Large intestine (tissue), 12 donors: ENCODE data around the gene EIPR1. TPM values are rescaled to one million over a fixed set of nuclear protein-coding genes. Genes with fewer than 3 reads are reported as not detected.
A peak's percentile ranks its signal among the peaks of the same experiment; 100 is the strongest.

Source experiments
- DNase-seq, 2 donors: peaks; one replicate each; pipeline versions ENCODE4 v3.0.0 to v3.0.0-alpha.2; 2013
- H3K27ac ChIP-seq: one replicate; pipeline ENCODE4 v1.5.1; 2013; ENCODE audit warnings: low read length
- H3K27me3 ChIP-seq: 2 replicates; pipeline ENCODE4 v1.6.1; 2013; ENCODE audit warnings: low read length; ENCODE audit not compliant: control insufficient read depth, insufficient read depth
- H3K36me3 ChIP-seq: 2 replicates; pipeline ENCODE4 v1.6.1; 2013; ENCODE audit warnings: low read length; ENCODE audit not compliant: control insufficient read depth, insufficient read depth
- H3K4me1 ChIP-seq: one replicate; pipeline ENCODE4 v1.6.1; 2013; ENCODE audit warnings: low read length; ENCODE audit not compliant: control insufficient read depth, insufficient read depth
- H3K4me3 ChIP-seq: one replicate; pipeline ENCODE4 v1.5.1; 2013; ENCODE audit warnings: low read length
- H3K9me3 ChIP-seq: one replicate; pipeline ENCODE4 v1.6.1; 2013; ENCODE audit warnings: mild to moderate bottlenecking, low read depth, low read length, moderate library complexity; ENCODE audit not compliant: control insufficient read depth
- WGBS: methylation state at CpG from one replicate; pipeline ENCODE4 v1.1.5; 2013; ENCODE audit warnings: low lambda C conversion rate; ENCODE audit not compliant: insufficient coverage; 5-methylcytosine and 5-hydroxymethylcytosine counted together
- long read RNA-seq, 11 donors: transcript quantifications; one replicate each; lab custom pipeline, GENCODE V29; 2026
- polyA plus RNA-seq: library from polyadenylated mRNA; unstranded; fragments of 120-200 nt; gene quantifications from one replicate; pipeline ENCODE4 v1.2.1, GENCODE V29; 2013

The EIPR1 gene
- polyA plus RNA-seq = 22.5 TPM
- long read RNA-seq, donor 1, partial matches to known transcripts = 0 of 3 reads
- long read RNA-seq, donor 1, other reads (novel, unspliced or antisense) = 0 of 3 reads
- long read RNA-seq, donor 2, transcript EIPR1-201 (9 exons, 1,766 nt) = major isoform, 5 of 5 reads
- long read RNA-seq, donor 2, partial matches to known transcripts = 0 of 5 reads
- long read RNA-seq, donor 2, other reads (novel, unspliced or antisense) = 0 of 5 reads
- long read RNA-seq, donor 3 = 0 reads
- long read RNA-seq, donor 4 = 0 reads
- long read RNA-seq, donor 5, partial matches to known transcripts = 0 of 2 reads
- long read RNA-seq, donor 5, other reads (novel, unspliced or antisense) = 0 of 2 reads
- long read RNA-seq, donor 6, partial matches to known transcripts = 0 of 3 reads
- long read RNA-seq, donor 6, other reads (novel, unspliced or antisense) = 0 of 3 reads
- long read RNA-seq, donor 7, partial matches to known transcripts = 5 of 7 reads
- long read RNA-seq, donor 7, other reads (novel, unspliced or antisense) = 0 of 7 reads
- long read RNA-seq, donor 8, transcript EIPR1-201 (9 exons, 1,766 nt) = major isoform, 8 of 9 reads
- long read RNA-seq, donor 8, partial matches to known transcripts = 0 of 9 reads
- long read RNA-seq, donor 8, other reads (novel, unspliced or antisense) = 0 of 9 reads
- long read RNA-seq, donor 9, transcript EIPR1-201 (9 exons, 1,766 nt) = major isoform, 7 of 7 reads
- long read RNA-seq, donor 9, partial matches to known transcripts = 0 of 7 reads
- long read RNA-seq, donor 9, other reads (novel, unspliced or antisense) = 0 of 7 reads
- long read RNA-seq, donor 10, transcript EIPR1-201 (9 exons, 1,766 nt) = major isoform, 9 of 9 reads
- long read RNA-seq, donor 10, partial matches to known transcripts = 0 of 9 reads
- long read RNA-seq, donor 10, other reads (novel, unspliced or antisense) = 0 of 9 reads
- long read RNA-seq, donor 11, transcript EIPR1-201 (9 exons, 1,766 nt) = major isoform, 5 of 5 reads
- long read RNA-seq, donor 11, partial matches to known transcripts = 0 of 5 reads
- long read RNA-seq, donor 11, other reads (novel, unspliced or antisense) = 0 of 5 reads

DNA sequence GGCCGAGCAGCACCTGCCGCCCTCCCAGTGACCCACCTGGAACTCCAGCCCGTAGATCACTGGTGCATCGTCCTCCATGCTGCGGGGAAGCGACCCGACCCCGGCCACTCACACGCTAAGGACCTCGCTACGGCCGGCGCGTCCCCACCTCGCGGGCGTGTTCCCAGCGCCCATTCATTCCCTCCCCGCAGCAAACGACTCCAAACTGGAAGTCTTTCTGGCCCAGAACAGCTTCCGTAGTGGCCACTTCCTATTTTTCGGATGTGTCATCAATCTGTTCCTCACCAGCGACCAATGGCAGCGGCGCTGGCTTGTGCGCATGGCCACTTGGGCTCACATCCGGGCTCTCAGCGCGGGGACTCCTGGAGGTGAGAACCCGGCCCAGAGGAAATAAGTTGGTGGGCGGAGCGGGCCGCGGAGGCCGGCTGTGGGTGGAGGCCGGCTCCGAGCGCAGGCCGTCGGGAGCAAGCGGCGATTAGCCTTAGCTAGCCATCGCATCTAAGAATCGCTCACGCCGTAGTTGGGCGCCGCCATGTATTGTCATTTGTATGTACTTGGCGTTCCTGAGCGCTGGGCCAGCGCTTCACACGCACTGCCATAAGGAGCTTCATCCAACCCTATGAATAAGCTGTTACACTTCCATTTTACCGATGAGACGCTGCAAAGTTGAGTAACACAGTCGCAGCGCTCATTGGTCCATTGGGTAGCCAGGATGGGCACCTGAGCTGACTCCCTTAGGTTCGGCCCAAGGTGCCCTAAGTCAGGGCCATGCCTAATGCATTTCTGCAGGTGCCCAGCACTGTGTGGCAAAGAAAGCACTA lies at the start of gene EIPR1:
TSS of gene EIPR1 (minus strand) at position 207 of the 821 bp plus-strand sequence. CDS start at position 78, 129 bp downstream.
- H3K4me3 ChIP-seq = peak within 1 kb of the TSS; percentile 77
- H3K27ac ChIP-seq = peak within 1 kb of the TSS; percentile 71
- peaks cover 10% of the 10 kb centered on the region for H3K4me1 ChIP-seq
- whole genome bisulfite sequencing = no CpG with 5 or more reads among the region's 57 CpGs
- peaks cover 10% of the 10 kb centered on the region for H3K9me3 ChIP-seq
- DNase-seq = peak; percentile 97 to 99
- H3K27me3 ChIP-seq = no peaks in the 10 kb centered on the region
- peaks cover 3% of the 10 kb centered on the region for H3K36me3 ChIP-seq

DNA sequence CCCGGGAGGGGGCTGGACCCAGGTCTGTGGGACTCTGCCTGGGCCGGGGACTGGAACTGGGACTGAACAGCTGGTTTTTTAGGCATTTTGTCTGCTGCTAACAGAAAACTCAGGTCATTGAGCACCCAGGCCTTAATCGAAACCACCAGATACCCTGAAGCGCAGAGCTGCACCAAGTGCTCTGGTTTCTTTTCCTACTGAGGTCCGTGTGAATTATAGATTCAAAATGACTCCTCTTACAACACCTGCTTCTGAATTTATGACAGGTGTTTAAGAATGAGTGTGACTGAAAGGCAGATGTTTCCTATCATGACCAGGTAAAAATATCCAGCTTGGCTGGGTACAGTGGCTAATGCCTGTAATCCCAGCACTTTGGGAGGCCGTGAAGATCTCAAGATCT lies 49.7 kb upstream of the EIPR1 start:
- no CpG with 5 or more reads among the region's 6 CpGs for WGBS
- Histone ChIP-seq H3K27ac (no peak overlapping the region), H3K4me3 (no peak overlapping the region), H3K4me1 (no peaks in the 10 kb centered on the region), H3K36me3 (peaks cover 71% of the 10 kb centered on the region), H3K27me3 (no peaks in the 10 kb centered on the region), H3K9me3 (no peaks in the 10 kb centered on the region)
- DNase-seq = no peak

DNA sequence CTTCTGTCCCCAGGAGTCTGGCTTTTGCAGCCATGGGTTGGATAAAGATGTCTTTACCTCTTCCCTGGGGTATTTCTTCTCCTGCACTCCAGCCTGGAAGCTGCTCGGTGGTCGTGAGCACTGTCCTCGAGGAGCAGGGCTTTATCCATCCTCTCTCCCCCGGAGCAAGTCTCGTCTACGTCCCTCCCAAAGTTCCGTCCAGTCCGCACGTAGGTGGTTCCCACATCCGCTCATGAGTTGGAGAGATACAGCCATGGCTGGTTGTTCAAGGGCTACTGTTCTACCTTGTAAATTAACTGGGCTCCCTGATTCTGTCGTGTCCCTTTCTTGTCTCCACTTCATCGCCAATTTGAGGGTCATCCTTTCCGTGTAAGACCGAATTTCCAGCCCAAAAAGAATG lies 49.0 kb upstream of the EIPR1 start:
- no peak for DNase-seq
- no peaks in the 10 kb centered on the region for H3K4me1 ChIP-seq
- no peaks in the 10 kb centered on the region for H3K9me3 ChIP-seq
- no peak overlapping the region for H3K4me3 ChIP-seq
- WGBS = no CpG with 5 or more reads among the region's 14 CpGs
- H3K36me3 ChIP-seq = peaks cover 77% of the 10 kb centered on the region
- H3K27ac ChIP-seq = no peak overlapping the region
- no peaks in the 10 kb centered on the region for H3K27me3 ChIP-seq

DNA sequence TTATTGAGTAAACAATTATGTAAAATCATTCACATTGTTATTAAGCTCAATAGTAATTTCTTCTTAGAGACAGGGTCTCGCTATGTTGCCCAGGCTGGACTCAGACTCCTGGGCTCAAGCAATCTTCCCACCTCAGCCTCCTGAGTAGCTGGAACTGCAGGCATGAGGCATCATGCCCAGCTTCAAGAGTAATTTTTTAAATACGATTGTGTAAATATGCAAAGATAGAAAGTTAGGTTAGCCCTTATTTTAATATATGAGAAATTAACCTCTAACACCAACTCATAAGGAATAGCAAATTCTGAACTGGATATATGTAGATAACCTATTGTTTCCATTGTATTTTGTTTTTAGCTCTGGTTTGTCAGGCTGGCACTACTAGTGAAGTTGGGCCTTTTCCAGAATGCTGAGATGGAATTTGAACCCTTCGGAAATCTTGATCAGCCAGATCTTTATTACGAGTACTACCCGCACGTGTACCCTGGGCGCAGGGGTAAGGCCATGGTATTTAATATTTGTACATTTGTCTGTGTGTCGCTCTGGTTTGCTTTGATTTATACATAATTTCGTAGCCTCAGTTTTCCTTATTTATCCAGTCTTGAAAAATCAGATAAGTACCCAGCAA lies 46.7 kb upstream of the EIPR1 start:
- Histone ChIP-seq H3K4me1 (no peaks in the 10 kb centered on the region), H3K4me3 (no peak overlapping the region), H3K36me3 (peaks cover 82% of the 10 kb centered on the region), H3K27ac (no peak overlapping the region), H3K27me3 (no peaks in the 10 kb centered on the region), H3K9me3 (no peaks in the 10 kb centered on the region)
- WGBS = no CpG with 5 or more reads among the region's 9 CpGs
- no peak for DNase-seq

DNA sequence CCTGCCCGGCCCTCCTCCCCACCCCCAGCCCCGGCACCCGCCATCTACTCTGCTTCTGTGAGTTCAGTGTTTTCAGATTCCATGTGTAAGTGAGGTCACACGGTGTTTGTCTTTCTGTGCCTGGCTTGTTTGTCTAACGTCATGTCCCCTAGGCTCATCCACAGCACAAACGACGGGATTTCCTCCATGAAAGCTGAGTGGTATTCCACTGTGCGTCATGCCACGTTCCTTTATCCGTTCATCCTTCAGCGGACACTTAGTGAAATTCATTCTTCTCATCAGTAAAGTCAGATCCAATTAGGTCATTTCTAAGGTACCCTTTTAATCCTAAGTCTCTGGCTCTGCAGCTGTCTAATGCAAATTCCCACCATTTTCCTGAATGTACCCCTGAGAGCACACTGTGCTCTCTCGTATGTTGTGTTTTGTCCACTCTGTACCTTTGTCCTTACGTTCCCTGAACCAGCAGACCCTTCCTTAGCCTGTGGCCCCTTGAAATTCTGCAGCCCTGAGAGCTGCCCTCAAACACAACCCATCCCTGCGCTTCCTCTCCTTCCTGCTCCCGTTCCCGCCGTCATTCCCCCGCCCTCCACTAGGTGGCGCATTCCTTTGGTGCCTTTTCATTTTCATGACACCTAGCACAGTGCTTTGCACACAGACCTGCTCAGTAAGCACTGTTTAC lies 46.0 kb upstream of the EIPR1 start:
- no peak overlapping the region for H3K27ac ChIP-seq
- WGBS = no CpG with 5 or more reads among the region's 19 CpGs
- H3K4me1 ChIP-seq = no peaks in the 10 kb centered on the region
- H3K36me3 ChIP-seq = peaks cover 81% of the 10 kb centered on the region
- H3K4me3 ChIP-seq = no peak overlapping the region
- DNase-seq = peak in 1 of 2 donors; percentile 41
- H3K9me3 ChIP-seq = no peaks in the 10 kb centered on the region
- no peaks in the 10 kb centered on the region for H3K27me3 ChIP-seq

DNA sequence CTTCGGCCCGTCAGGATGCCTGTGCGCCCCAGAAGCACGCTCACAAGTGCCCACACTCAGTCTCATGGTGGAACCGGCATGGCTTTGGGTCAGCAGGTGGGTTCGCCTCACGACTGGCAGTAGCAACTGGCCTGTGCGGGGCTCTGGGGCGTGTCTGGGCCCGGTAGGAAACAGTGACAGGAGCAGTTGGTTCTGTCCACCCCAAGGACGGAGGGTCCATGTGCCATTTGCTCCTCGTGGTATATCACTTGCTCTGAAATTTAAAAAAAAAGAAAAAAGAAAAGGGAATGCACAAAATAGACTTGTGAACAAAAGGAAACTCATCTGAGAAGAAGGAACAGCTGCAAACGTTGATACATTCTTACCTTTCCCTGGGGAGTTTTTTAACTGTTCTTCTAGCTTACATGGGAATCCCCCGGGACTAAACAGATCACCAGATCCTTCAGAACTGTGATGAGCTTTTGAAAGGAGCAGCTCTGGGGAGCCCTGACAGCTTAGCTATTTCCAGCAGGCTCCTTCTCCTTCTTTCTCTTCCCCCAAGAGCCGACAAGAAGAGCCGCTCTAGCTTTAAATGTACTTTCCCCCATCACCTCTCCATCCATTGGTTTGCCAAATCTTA lies 44.7 kb upstream of the EIPR1 start:
- Histone ChIP-seq H3K4me3 (no peak overlapping the region), H3K27ac (no peak overlapping the region), H3K27me3 (no peaks in the 10 kb centered on the region), H3K4me1 (no peaks in the 10 kb centered on the region), H3K9me3 (no peaks in the 10 kb centered on the region), H3K36me3 (peaks cover 81% of the 10 kb centered on the region)
- DNase-seq = no peak
- WGBS = 100% methylated on average over 3 of the region's 16 CpGs

DNA sequence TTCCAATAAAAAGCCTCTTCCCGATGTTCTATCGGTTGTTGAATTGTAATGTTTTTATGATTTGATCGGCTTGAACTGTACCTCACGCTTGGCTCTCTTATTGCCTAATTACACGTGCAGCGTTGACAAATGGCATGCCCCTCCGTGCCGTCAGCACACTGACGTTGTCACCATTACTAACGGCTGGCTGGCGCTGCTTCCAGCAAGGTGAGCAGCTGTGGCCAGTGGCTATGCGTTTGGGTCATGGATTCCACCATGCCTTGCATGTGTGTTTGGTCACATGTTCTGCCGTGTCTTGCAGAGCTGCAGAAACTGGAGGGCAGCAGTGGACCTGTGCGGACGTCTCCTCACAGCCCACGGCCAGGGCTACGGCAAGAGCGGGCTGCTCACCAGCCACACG lies 44.0 kb upstream of the EIPR1 start:
- Histone ChIP-seq H3K36me3 (peaks cover 78% of the 10 kb centered on the region), H3K27ac (no peak overlapping the region), H3K4me1 (no peaks in the 10 kb centered on the region), H3K9me3 (no peaks in the 10 kb centered on the region), H3K27me3 (no peaks in the 10 kb centered on the region), H3K4me3 (no peak overlapping the region)
- no peak for DNase-seq
- 96% methylated on average over 4 of the region's 19 CpGs for WGBS

DNA sequence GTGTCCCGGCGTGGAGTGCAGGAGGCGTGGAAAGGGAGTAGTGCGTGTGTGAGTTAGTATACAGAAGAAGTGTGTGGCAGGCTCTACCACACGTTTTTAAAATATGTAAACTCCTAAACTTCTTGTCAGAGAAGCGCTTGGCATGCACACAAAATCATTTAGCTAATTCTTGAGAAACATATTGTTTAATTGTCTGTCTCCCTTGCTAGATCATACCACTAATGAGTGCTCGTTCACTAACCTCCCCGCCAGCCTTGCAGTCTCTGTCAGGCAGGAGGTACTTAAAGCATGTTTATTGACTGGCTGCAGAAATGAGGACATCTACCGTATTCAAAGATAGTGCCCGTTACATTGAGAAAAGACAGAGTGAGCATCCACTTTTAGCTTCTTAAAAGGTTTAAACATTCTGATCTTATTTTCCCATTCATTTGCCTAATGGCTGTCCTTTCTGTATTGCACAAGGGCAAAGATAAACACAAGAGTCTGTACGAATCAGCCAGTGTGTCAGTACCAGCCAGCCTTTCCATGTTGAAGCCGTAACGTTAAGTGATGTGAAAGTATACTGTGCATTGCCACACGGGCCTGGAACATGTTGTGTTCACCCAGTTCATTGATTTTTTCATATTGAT lies 43.3 kb upstream of the EIPR1 start:
- no peaks in the 10 kb centered on the region for H3K4me1 ChIP-seq
- no CpG with 5 or more reads among the region's 14 CpGs for WGBS
- no peaks in the 10 kb centered on the region for H3K9me3 ChIP-seq
- no peak for DNase-seq
- no peaks in the 10 kb centered on the region for H3K27me3 ChIP-seq
- no peak overlapping the region for H3K4me3 ChIP-seq
- H3K36me3 ChIP-seq = peaks cover 71% of the 10 kb centered on the region
- no peak overlapping the region for H3K27ac ChIP-seq
